Measurements from ENCODE around the gene NR2F1.

DNA sequence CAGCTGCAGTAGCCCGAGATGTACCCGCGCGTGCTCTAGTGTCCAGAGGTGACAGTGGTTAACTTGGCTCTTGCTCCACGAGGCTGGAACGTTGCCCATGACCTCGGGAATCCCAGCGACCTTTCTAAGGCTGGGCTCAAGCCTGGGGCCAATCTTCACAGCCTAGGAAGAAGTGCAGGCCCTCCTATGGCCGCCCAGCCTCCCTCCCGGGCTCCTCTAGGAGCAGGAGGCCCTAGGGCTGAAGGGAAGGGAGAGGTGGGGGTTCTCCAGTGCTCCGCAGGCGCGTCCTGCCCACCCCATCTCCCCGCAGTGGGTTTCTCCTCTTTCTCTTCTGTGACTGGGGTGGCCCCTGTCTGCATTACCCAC is 13.3 kb downstream of the NR2F1 start:
- TF ChIP-seq CTCF (IDR thresholded peaks at IDR 0.05; ENCODE audit: low read length), result no peak
- TF ChIP-seq EZH2 (optimal IDR thresholded peaks at IDR 0.05; ENCODE audit: low read depth, low read length), result no peak
- no peak for TF ChIP-seq EZH2phosphoT487 (IDR thresholded peaks at IDR 0.05; ENCODE audit: low read length)

Measured in MM.1S (cell line).